Neural progenitor cell (in vitro differentiated cells): ENCODE data around the gene SCMH1. TPM values are rescaled to one million over a fixed set of nuclear protein-coding genes. Genes with fewer than 3 reads are reported as not detected.

Experiments used
- DNase-seq: peaks from one replicate; pipeline ENCODE4 v3.0.0-alpha.2; 2016; ENCODE audit warnings: low spot score
- H2AFZ ChIP-seq: fragments of 200-600 bp; sonication (generic); replicated peaks from 2 replicates; pipeline ENCODE4 v1.6.1; 2016; ENCODE audit warnings: antibody characterized with exemption
- H3F3A ChIP-seq: fragments of 200-600 bp; sonication (generic); 2 replicates; pipeline ENCODE4 v1.6.1; 2016; ENCODE audit warnings: antibody characterized with exemption, low read depth
- H3K27ac ChIP-seq: fragments of 200-600 bp; sonication (generic); 2 replicates; pipeline ENCODE4 v1.5.1; 2016; ENCODE audit warnings: mild to moderate bottlenecking
- H3K27me3 ChIP-seq: fragments of 200-600 bp; sonication (generic); 2 replicates; pipeline ENCODE4 v1.6.1; 2016; ENCODE audit warnings: mild to moderate bottlenecking, moderate library complexity
- H3K36me3 ChIP-seq: fragments of 200-600 bp; sonication (generic); 2 replicates; pipeline ENCODE4 v1.5.1; 2016
- H3K4me1 ChIP-seq: fragments of 200-600 bp; sonication (generic); 2 replicates; pipeline ENCODE4 v1.6.1; 2016; ENCODE audit warnings: mixed run types
- H3K4me2 ChIP-seq: fragments of 200-600 bp; sonication (generic); 2 replicates; pipeline ENCODE4 v1.6.1; 2016
- H3K4me3 ChIP-seq: fragments of 200-600 bp; sonication (generic); 2 replicates; pipeline ENCODE4 v1.5.1; 2016
- H3K79me2 ChIP-seq: fragments of 200-600 bp; sonication (generic); 2 replicates; pipeline ENCODE4 v1.6.1; 2016; ENCODE audit warnings: low read depth
- H3K9ac ChIP-seq: fragments of 200-600 bp; sonication (generic); 2 replicates; pipeline ENCODE4 v1.6.1; 2016
- H3K9me3 ChIP-seq: fragments of 200-600 bp; sonication (generic); 2 replicates; pipeline ENCODE4 v1.5.1; 2016; ENCODE audit warnings: low read depth
- H4K20me1 ChIP-seq: fragments of 200-600 bp; sonication (generic); 2 replicates; pipeline ENCODE4 v1.6.1; 2016; ENCODE audit warnings: low read depth
- H3K27ac Mint-ChIP-seq: 3 replicates; pipeline ENCODE4 v1.8.0; 2021; ENCODE audit warnings: mixed read lengths
- H3K27me3 Mint-ChIP-seq: 2 replicates; pipeline ENCODE4 v1.8.0; 2022; ENCODE audit warnings: low read depth, mild to moderate bottlenecking, inconsistent platforms, moderate library complexity, mixed read lengths; ENCODE audit not compliant: insufficient read depth
- H3K36me3 Mint-ChIP-seq: 3 replicates; pipeline ENCODE4 v1.8.0; 2021; ENCODE audit warnings: mixed read lengths
- H3K4me1 Mint-ChIP-seq: 3 replicates; pipeline ENCODE4 v1.8.0; 2021; ENCODE audit warnings: mixed read lengths
- H3K4me3 Mint-ChIP-seq: 3 replicates; pipeline ENCODE4 v1.8.0; 2021; ENCODE audit warnings: mild to moderate bottlenecking, moderate library complexity, mixed read lengths
- H3K9me3 Mint-ChIP-seq: 3 replicates; pipeline ENCODE4 v1.8.0; 2020; ENCODE audit warnings: mixed read lengths
- CTCF ChIP-seq: fragments of 200-600 bp; sonication (generic); IDR thresholded peaks from 2 replicates; pipeline ENCODE4 v1.5.1; 2017; ENCODE audit warnings: antibody characterized with exemption, mild to moderate bottlenecking
- EZH2 ChIP-seq: fragments of 200-600 bp; sonication (generic); IDR thresholded peaks from 2 replicates; pipeline ENCODE4 v1.6.1; 2017; ENCODE audit warnings: antibody characterized with exemption, mild to moderate bottlenecking, moderate library complexity
- EZH2phosphoT487 ChIP-seq: fragments of 200-600 bp; sonication (generic); IDR thresholded peaks from 2 replicates; pipeline ENCODE4 v1.6.1; 2017; ENCODE audit warnings: antibody characterized with exemption
- total RNA-seq: library from RNA; depleted of rRNA; stranded (reverse); fragments of >200 nt; gene quantifications from 2 replicates; pipeline ENCODE4 v1.2.3, GENCODE V29; 2015; ENCODE audit warnings: low replicate concordance

Gene SCMH1
- total RNA-seq, 1 donor from 2014 or later = 16.1 TPM

GRCh38 chr1:41161846-41162245 is 80.3 kb downstream of the SCMH1 start:
- no peaks in the 10 kb centered on the region for H3K4me1 Mint-ChIP-seq
- no peak overlapping the region for H3K9ac ChIP-seq
- no peaks in the 10 kb centered on the region for H3K36me3 ChIP-seq
- H3K4me2 ChIP-seq = no peak overlapping the region
- no peaks in the 10 kb centered on the region for H3F3A ChIP-seq
- no peak overlapping the region for H3K27ac Mint-ChIP-seq
- no peak overlapping the region for H3K27ac ChIP-seq
- H3K9me3 Mint-ChIP-seq = peaks cover 5% of the 10 kb centered on the region
- H3K27me3 ChIP-seq = no peaks in the 10 kb centered on the region
- H4K20me1 ChIP-seq = no peaks in the 10 kb centered on the region
- peaks cover 2% of the 10 kb centered on the region for H3K36me3 Mint-ChIP-seq
- no peaks in the 10 kb centered on the region for H3K79me2 ChIP-seq
- no peak for DNase-seq
- no peak for TF ChIP-seq CTCF
- TF ChIP-seq EZH2 = no peak
- TF ChIP-seq EZH2phosphoT487 = no peak
- H3K27me3 Mint-ChIP-seq = peaks cover 2% of the 10 kb centered on the region
- H3K4me1 ChIP-seq = peaks cover 6% of the 10 kb centered on the region
- no peak overlapping the region for H3K4me3 Mint-ChIP-seq
- no peak overlapping the region for H2AFZ ChIP-seq
- H3K9me3 ChIP-seq = no peaks in the 10 kb centered on the region
- no peak overlapping the region for H3K4me3 ChIP-seq

GRCh38 chr1:41160498-41161110 is 81.5 kb downstream of the SCMH1 start:
- Histone ChIP-seq H3K4me3 (no peak overlapping the region), H3F3A (no peaks in the 10 kb centered on the region), H3K27me3 (no peaks in the 10 kb centered on the region), H4K20me1 (no peaks in the 10 kb centered on the region), H3K36me3 (no peaks in the 10 kb centered on the region), H3K27ac (no peak overlapping the region), H3K4me1 (peaks cover 6% of the 10 kb centered on the region), H2AFZ (no peak overlapping the region), H3K9me3 (no peaks in the 10 kb centered on the region), H3K4me2 (no peak overlapping the region), H3K79me2 (no peaks in the 10 kb centered on the region), H3K9ac (no peak overlapping the region)
- Mint-ChIP-seq H3K4me3 (no peak overlapping the region), H3K36me3 (peaks cover 5% of the 10 kb centered on the region), H3K9me3 (no peaks in the 10 kb centered on the region), H3K4me1 (no peaks in the 10 kb centered on the region), H3K27me3 (peaks cover 2% of the 10 kb centered on the region), H3K27ac (no peak overlapping the region)
- TF ChIP-seq EZH2phosphoT487 (no peak), EZH2 (no peak), CTCF (no peak)
- no peak for DNase-seq

DNA sequence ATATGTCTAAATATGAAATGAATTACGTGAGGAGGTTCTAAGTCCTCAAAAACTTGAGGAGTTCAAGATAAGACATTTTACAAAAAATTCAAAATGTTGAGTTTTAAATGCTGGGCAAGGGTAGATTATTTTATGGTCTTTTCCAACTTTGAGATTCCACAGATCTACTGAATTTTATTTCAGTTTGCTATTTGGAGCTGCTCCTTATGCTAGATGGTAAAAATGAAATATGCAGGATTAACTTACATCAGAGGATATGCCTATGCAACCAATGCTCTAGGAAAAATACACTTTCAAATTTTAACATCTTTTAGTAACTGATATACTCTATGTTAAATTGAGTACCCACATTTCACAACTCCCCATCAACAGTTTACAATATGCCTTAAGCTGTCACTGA is 83.1 kb downstream of the SCMH1 start:
- no peaks in the 10 kb centered on the region for H3K9me3 Mint-ChIP-seq
- H2AFZ ChIP-seq = no peak overlapping the region
- no peaks in the 10 kb centered on the region for H3K27me3 ChIP-seq
- no peak overlapping the region for H3K4me3 Mint-ChIP-seq
- no peaks in the 10 kb centered on the region for H3K79me2 ChIP-seq
- no peak for DNase-seq
- H3K4me2 ChIP-seq = no peak overlapping the region
- H3K9me3 ChIP-seq = no peaks in the 10 kb centered on the region
- H3K27ac ChIP-seq = no peak overlapping the region
- H3K4me3 ChIP-seq = no peak overlapping the region
- no peak overlapping the region for H3K27ac Mint-ChIP-seq
- no peak for TF ChIP-seq CTCF
- no peak for TF ChIP-seq EZH2phosphoT487
- no peak for TF ChIP-seq EZH2
- peaks cover 6% of the 10 kb centered on the region for H3K4me1 ChIP-seq
- H3K36me3 Mint-ChIP-seq = peaks cover 5% of the 10 kb centered on the region
- H3K27me3 Mint-ChIP-seq = peaks cover 2% of the 10 kb centered on the region
- no peaks in the 10 kb centered on the region for H3K36me3 ChIP-seq
- no peaks in the 10 kb centered on the region for H4K20me1 ChIP-seq
- no peaks in the 10 kb centered on the region for H3K4me1 Mint-ChIP-seq
- no peaks in the 10 kb centered on the region for H3F3A ChIP-seq
- no peak overlapping the region for H3K9ac ChIP-seq
